Type B pancreatic cell (in vitro differentiated cells): ENCODE data around the gene SPOP. TPM values are rescaled to one million over a fixed set of nuclear protein-coding genes. Genes with fewer than 3 reads are reported as not detected.

Experiments
- DNase-seq: peaks from one replicate; pipeline ENCODE4 v3.0.0; 2021; ENCODE audit warnings: mixed read lengths; ENCODE audit not compliant: unreplicated experiment; ENCODE audit errors: extremely low spot score
- H3K27ac Mint-ChIP-seq: 2 replicates; pipeline ENCODE4 v1.8.0; 2021; ENCODE audit warnings: mild to moderate bottlenecking, mixed read lengths
- H3K27me3 Mint-ChIP-seq: 2 replicates; pipeline ENCODE4 v1.8.0; 2021; ENCODE audit warnings: mixed read lengths
- H3K36me3 Mint-ChIP-seq: 2 replicates; pipeline ENCODE4 v1.8.0; 2021; ENCODE audit warnings: mixed read lengths
- H3K4me1 Mint-ChIP-seq: one replicate; pipeline ENCODE4 v1.8.0; 2021; ENCODE audit warnings: mixed read lengths; ENCODE audit not compliant: unreplicated experiment
- H3K4me3 Mint-ChIP-seq: 2 replicates; pipeline ENCODE4 v1.8.0; 2021; ENCODE audit warnings: mild to moderate bottlenecking, mixed read lengths
- H3K9me3 Mint-ChIP-seq: 2 replicates; pipeline ENCODE4 v1.8.0; 2021; ENCODE audit warnings: mixed read lengths
- total RNA-seq: library from RNA; stranded (reverse); gene quantifications from 2 replicates; pipeline ENCODE4 v1.2.1, GENCODE V29; 2021; ENCODE audit warnings: low replicate concordance
- TF ChIP-seq, protein P1 (sequence below): fragments of 200-600 bp; sonication (generic); conservative IDR thresholded peaks from 2 replicates; pipeline ENCODE4 v1.5.0; 2021; ENCODE audit warnings: antibody characterized with exemption, mild to moderate bottlenecking

SPOP gene
- total RNA-seq, 1 donor from 2014 or later: 67.7 TPM

DNA sequence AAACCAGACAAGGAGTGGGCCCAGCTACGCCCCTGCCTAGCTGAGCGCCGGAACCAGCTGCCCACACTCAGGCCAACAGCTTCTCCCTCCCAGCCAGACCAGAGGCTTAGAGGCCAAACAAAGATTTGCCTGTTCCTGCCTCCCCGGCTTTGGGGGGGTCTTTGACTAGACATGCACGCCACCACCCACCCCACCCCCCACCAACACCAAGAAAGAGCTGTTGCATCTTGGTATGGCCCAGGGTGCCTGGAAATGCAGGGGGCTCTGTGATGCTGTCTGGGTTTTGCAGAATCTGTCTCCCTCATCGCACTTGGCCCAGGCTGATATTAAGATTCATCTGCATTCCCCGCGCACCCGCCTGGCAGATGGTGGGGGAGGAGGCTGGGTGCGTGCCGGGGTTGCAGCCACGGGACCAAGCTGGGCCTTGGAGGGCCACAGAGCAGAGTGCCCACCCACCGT lies 103.5 kb downstream of the SPOP start:
- Mint-ChIP-seq H3K36me3 (no peaks in the 10 kb centered on the region), H3K4me3 (no peak overlapping the region), H3K9me3 (no peaks in the 10 kb centered on the region), H3K27me3 (peaks cover 69% of the 10 kb centered on the region), H3K27ac (no peak overlapping the region), H3K4me1 (no peaks in the 10 kb centered on the region)
- TF ChIP-seq, protein P1, sequence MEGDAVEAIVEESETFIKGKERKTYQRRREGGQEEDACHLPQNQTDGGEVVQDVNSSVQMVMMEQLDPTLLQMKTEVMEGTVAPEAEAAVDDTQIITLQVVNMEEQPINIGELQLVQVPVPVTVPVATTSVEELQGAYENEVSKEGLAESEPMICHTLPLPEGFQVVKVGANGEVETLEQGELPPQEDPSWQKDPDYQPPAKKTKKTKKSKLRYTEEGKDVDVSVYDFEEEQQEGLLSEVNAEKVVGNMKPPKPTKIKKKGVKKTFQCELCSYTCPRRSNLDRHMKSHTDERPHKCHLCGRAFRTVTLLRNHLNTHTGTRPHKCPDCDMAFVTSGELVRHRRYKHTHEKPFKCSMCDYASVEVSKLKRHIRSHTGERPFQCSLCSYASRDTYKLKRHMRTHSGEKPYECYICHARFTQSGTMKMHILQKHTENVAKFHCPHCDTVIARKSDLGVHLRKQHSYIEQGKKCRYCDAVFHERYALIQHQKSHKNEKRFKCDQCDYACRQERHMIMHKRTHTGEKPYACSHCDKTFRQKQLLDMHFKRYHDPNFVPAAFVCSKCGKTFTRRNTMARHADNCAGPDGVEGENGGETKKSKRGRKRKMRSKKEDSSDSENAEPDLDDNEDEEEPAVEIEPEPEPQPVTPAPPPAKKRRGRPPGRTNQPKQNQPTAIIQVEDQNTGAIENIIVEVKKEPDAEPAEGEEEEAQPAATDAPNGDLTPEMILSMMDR: no peak
- DNase-seq: no peak

DNA sequence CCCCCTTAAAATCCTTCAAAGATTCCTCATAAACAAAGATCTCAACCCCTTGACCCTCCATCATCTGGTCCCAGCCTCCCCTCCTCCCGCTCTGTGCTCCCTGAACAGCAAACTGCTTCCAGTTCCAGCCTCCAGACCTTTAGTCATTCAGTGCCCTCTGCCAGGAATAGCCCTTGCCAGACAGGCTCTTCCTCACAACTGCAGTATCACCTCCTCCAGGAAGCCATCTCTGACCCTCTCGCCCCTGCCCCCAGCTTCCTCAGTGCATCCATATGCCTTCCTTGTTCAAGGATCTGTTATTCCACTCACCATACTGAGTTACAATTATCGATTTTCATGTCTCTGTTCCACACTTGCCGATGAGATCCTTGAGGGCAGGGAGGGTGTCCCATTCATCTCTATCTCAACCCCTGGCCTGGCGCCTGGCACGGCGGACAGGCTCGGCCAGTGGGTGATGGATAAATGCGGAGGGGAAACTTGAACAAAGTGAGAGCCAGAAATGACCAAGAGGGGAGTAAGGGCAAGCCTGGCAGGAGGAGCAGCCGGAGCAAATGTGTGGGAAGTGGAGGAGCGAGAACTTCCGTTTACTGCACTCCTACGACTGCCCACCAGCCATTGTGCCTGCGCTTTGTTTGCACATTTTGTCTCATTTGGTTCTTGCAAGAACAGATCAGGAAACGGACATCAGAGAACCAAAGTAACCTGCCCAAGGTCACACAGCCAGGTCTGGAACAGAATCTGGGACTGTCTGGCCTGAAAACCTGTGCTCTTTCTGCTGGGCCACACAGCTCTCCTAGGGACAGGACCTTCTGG lies 104.2 kb downstream of the SPOP start:
- TF ChIP-seq, protein P1: no peak
- peaks cover 69% of the 10 kb centered on the region for H3K27me3 Mint-ChIP-seq
- no peak for DNase-seq
- H3K9me3 Mint-ChIP-seq: no peaks in the 10 kb centered on the region
- H3K4me3 Mint-ChIP-seq: peak overlapping the region; percentile 70
- H3K36me3 Mint-ChIP-seq: no peaks in the 10 kb centered on the region
- no peaks in the 10 kb centered on the region for H3K4me1 Mint-ChIP-seq
- H3K27ac Mint-ChIP-seq: no peak overlapping the region

DNA sequence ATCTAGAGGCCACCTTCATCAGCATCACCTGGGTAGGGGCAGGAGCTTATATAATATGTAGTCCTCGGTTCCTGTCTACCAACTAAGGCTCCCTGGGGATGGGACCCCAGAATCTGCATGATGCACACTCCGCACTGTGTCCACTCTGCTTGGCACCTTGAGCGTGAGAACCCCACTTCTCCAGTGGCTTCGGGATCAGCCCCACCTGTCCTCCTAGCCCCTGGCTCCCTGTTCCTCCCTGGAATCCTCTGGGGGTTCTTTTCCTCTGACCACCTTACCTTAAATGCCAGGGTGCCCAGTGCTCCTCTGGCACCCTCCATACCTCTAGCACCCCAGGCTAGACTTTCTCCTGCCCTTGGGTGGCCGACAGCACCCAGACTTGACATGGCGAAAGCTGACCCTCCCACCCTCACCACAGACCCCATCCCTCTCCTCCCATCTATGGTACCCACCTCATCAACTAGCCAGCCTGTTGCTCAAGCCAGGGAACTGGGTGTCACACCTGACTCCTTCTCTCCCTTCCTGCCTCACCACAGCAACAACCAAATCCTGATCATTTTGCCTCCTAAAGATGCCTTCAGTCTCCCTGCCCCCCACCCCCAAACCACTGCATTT lies 105.0 kb downstream of the SPOP start:
- TF ChIP-seq, protein P1: no peak
- Mint-ChIP-seq H3K9me3 (no peaks in the 10 kb centered on the region), H3K4me1 (no peaks in the 10 kb centered on the region), H3K27me3 (peaks cover 70% of the 10 kb centered on the region), H3K36me3 (no peaks in the 10 kb centered on the region), H3K4me3 (peak overlapping the region; percentile 11), H3K27ac (no peak overlapping the region)
- no peak for DNase-seq

DNA sequence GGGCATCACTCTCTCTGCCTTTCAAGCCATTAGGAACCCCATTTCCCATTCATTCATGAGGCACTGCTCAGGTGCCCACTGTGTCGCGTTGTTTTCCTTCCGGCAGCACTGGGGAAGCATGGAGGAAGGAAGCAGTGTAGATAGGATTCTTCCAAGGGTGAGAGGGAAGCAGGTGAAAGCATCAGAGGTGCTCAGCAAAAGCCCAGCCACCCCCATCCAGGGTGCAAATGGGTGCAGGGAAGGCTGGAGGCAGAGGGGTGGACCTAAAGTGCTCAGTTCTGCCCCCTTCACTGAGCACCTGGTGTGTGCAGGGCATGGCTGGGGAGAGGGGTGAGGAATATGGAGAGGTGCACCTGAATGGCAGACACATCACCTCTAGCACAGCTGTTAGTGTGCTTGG lies 105.7 kb downstream of the SPOP start:
- Mint-ChIP-seq H3K36me3 (no peaks in the 10 kb centered on the region), H3K9me3 (no peaks in the 10 kb centered on the region), H3K4me3 (no peak overlapping the region), H3K4me1 (no peaks in the 10 kb centered on the region), H3K27me3 (peaks cover 66% of the 10 kb centered on the region), H3K27ac (no peak overlapping the region)
- TF ChIP-seq, protein P1: no peak
- DNase-seq: no peak

DNA sequence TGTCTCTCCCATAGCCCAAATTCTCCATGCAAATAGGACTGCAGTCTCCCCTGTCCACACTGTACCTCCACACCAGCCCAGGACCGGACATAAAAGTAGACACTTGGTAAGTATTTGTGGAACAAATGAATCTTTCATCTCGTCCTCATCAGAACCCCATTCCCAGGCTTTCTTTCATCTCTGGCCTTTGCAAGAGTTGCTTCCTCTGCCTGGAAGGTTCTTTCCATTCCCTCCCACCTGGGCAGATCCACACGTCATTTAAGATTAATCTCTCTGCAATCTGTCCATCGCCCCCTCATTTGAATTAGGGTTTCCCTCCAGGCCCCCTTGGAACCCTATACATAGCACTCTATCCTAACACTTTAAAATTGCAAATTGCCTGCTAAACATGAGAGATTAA lies 106.1 kb downstream of the SPOP start:
- no peaks in the 10 kb centered on the region for H3K36me3 Mint-ChIP-seq
- TF ChIP-seq, protein P1: no peak
- H3K4me3 Mint-ChIP-seq: peak overlapping the region; percentile 79
- no peak for DNase-seq
- H3K9me3 Mint-ChIP-seq: no peaks in the 10 kb centered on the region
- H3K27me3 Mint-ChIP-seq: peaks cover 65% of the 10 kb centered on the region
- H3K27ac Mint-ChIP-seq: no peak overlapping the region
- H3K4me1 Mint-ChIP-seq: no peaks in the 10 kb centered on the region
